Neural progenitor cell (in vitro differentiated cells): ENCODE results near the gene PEX26. TPM values are rescaled to one million over a fixed set of nuclear protein-coding genes. Genes with fewer than 3 reads are reported as not detected.

ENCODE experiments used
- DNase-seq: peaks from one replicate; pipeline ENCODE4 v3.0.0-alpha.2; 2016; ENCODE audit warnings: low spot score
- H2AFZ ChIP-seq: fragments of 200-600 bp; sonication (generic); replicated peaks from 2 replicates; pipeline ENCODE4 v1.6.1; 2016; ENCODE audit warnings: antibody characterized with exemption
- H3F3A ChIP-seq: fragments of 200-600 bp; sonication (generic); 2 replicates; pipeline ENCODE4 v1.6.1; 2016; ENCODE audit warnings: antibody characterized with exemption, low read depth
- H3K27ac ChIP-seq: fragments of 200-600 bp; sonication (generic); 2 replicates; pipeline ENCODE4 v1.5.1; 2016; ENCODE audit warnings: mild to moderate bottlenecking
- H3K27me3 ChIP-seq: fragments of 200-600 bp; sonication (generic); 2 replicates; pipeline ENCODE4 v1.6.1; 2016; ENCODE audit warnings: mild to moderate bottlenecking, moderate library complexity
- H3K36me3 ChIP-seq: fragments of 200-600 bp; sonication (generic); 2 replicates; pipeline ENCODE4 v1.5.1; 2016
- H3K4me1 ChIP-seq: fragments of 200-600 bp; sonication (generic); 2 replicates; pipeline ENCODE4 v1.6.1; 2016; ENCODE audit warnings: mixed run types
- H3K4me2 ChIP-seq: fragments of 200-600 bp; sonication (generic); 2 replicates; pipeline ENCODE4 v1.6.1; 2016
- H3K4me3 ChIP-seq: fragments of 200-600 bp; sonication (generic); 2 replicates; pipeline ENCODE4 v1.5.1; 2016
- H3K79me2 ChIP-seq: fragments of 200-600 bp; sonication (generic); 2 replicates; pipeline ENCODE4 v1.6.1; 2016; ENCODE audit warnings: low read depth
- H3K9ac ChIP-seq: fragments of 200-600 bp; sonication (generic); 2 replicates; pipeline ENCODE4 v1.6.1; 2016
- H3K9me3 ChIP-seq: fragments of 200-600 bp; sonication (generic); 2 replicates; pipeline ENCODE4 v1.5.1; 2016; ENCODE audit warnings: low read depth
- H4K20me1 ChIP-seq: fragments of 200-600 bp; sonication (generic); 2 replicates; pipeline ENCODE4 v1.6.1; 2016; ENCODE audit warnings: low read depth
- H3K27ac Mint-ChIP-seq: 3 replicates; pipeline ENCODE4 v1.8.0; 2021; ENCODE audit warnings: mixed read lengths
- H3K27me3 Mint-ChIP-seq: 2 replicates; pipeline ENCODE4 v1.8.0; 2022; ENCODE audit warnings: low read depth, mild to moderate bottlenecking, inconsistent platforms, moderate library complexity, mixed read lengths; ENCODE audit not compliant: insufficient read depth
- H3K36me3 Mint-ChIP-seq: 3 replicates; pipeline ENCODE4 v1.8.0; 2021; ENCODE audit warnings: mixed read lengths
- H3K4me1 Mint-ChIP-seq: 3 replicates; pipeline ENCODE4 v1.8.0; 2021; ENCODE audit warnings: mixed read lengths
- H3K4me3 Mint-ChIP-seq: 3 replicates; pipeline ENCODE4 v1.8.0; 2021; ENCODE audit warnings: mild to moderate bottlenecking, moderate library complexity, mixed read lengths
- H3K9me3 Mint-ChIP-seq: 3 replicates; pipeline ENCODE4 v1.8.0; 2020; ENCODE audit warnings: mixed read lengths
- CTCF ChIP-seq: fragments of 200-600 bp; sonication (generic); IDR thresholded peaks from 2 replicates; pipeline ENCODE4 v1.5.1; 2017; ENCODE audit warnings: antibody characterized with exemption, mild to moderate bottlenecking
- EZH2 ChIP-seq: fragments of 200-600 bp; sonication (generic); IDR thresholded peaks from 2 replicates; pipeline ENCODE4 v1.6.1; 2017; ENCODE audit warnings: antibody characterized with exemption, mild to moderate bottlenecking, moderate library complexity
- EZH2phosphoT487 ChIP-seq: fragments of 200-600 bp; sonication (generic); IDR thresholded peaks from 2 replicates; pipeline ENCODE4 v1.6.1; 2017; ENCODE audit warnings: antibody characterized with exemption
- total RNA-seq: library from RNA; depleted of rRNA; stranded (reverse); fragments of >200 nt; gene quantifications from 2 replicates; pipeline ENCODE4 v1.2.3, GENCODE V29; 2015; ENCODE audit warnings: low replicate concordance

The PEX26 gene
- total RNA-seq, 1 donor from 2014 or later: 22.9 TPM

GRCh38 chr22:18081416-18081815 lies 3.6 kb downstream of the PEX26 start:
- Histone ChIP-seq H2AFZ (no peak overlapping the region), H3K27ac (no peak overlapping the region), H3K79me2 (peaks cover 34% of the 10 kb centered on the region), H4K20me1 (peaks cover 3% of the 10 kb centered on the region), H3K9me3 (no peaks in the 10 kb centered on the region), H3K4me1 (peaks cover 5% of the 10 kb centered on the region), H3K4me3 (no peak overlapping the region), H3K9ac (no peak overlapping the region), H3K36me3 (no peaks in the 10 kb centered on the region), H3F3A (peaks cover 2% of the 10 kb centered on the region), H3K4me2 (no peak overlapping the region), H3K27me3 (no peaks in the 10 kb centered on the region)
- H3K36me3 Mint-ChIP-seq: peaks cover 23% of the 10 kb centered on the region
- H3K27ac Mint-ChIP-seq: no peak overlapping the region
- no peak for TF ChIP-seq EZH2
- no peak for TF ChIP-seq EZH2phosphoT487
- TF ChIP-seq CTCF: no peak
- H3K4me3 Mint-ChIP-seq: no peak overlapping the region
- peaks cover 19% of the 10 kb centered on the region for H3K4me1 Mint-ChIP-seq
- H3K27me3 Mint-ChIP-seq: no peaks in the 10 kb centered on the region
- DNase-seq: no peak
- H3K9me3 Mint-ChIP-seq: no peaks in the 10 kb centered on the region

GRCh38 chr22:18082467-18082866 lies 4.7 kb downstream of the PEX26 start:
- DNase-seq: no peak
- Histone ChIP-seq H2AFZ (no peak overlapping the region), H3K9ac (no peak overlapping the region), H4K20me1 (peaks cover 3% of the 10 kb centered on the region), H3K36me3 (no peaks in the 10 kb centered on the region), H3F3A (no peaks in the 10 kb centered on the region), H3K27me3 (no peaks in the 10 kb centered on the region), H3K4me1 (no peaks in the 10 kb centered on the region), H3K79me2 (peaks cover 34% of the 10 kb centered on the region), H3K4me2 (no peak overlapping the region), H3K9me3 (no peaks in the 10 kb centered on the region), H3K4me3 (no peak overlapping the region), H3K27ac (no peak overlapping the region)
- H3K4me1 Mint-ChIP-seq: peaks cover 11% of the 10 kb centered on the region
- H3K36me3 Mint-ChIP-seq: peaks cover 23% of the 10 kb centered on the region
- TF ChIP-seq EZH2 (no peak), EZH2phosphoT487 (no peak), CTCF (no peak)
- no peak overlapping the region for H3K27ac Mint-ChIP-seq
- H3K27me3 Mint-ChIP-seq: no peaks in the 10 kb centered on the region
- no peak overlapping the region for H3K4me3 Mint-ChIP-seq
- no peaks in the 10 kb centered on the region for H3K9me3 Mint-ChIP-seq

GRCh38 chr22:18083406-18083805 lies 5.6 kb downstream of the PEX26 start:
- no peaks in the 10 kb centered on the region for H3K27me3 ChIP-seq
- peaks cover 3% of the 10 kb centered on the region for H4K20me1 ChIP-seq
- H3K36me3 Mint-ChIP-seq: peaks cover 23% of the 10 kb centered on the region
- H3F3A ChIP-seq: no peaks in the 10 kb centered on the region
- H3K27me3 Mint-ChIP-seq: no peaks in the 10 kb centered on the region
- H3K9ac ChIP-seq: no peak overlapping the region
- peaks cover 29% of the 10 kb centered on the region for H3K79me2 ChIP-seq
- H3K27ac ChIP-seq: no peak overlapping the region
- H3K27ac Mint-ChIP-seq: no peak overlapping the region
- no peak for DNase-seq
- no peak overlapping the region for H3K4me3 ChIP-seq
- H3K4me1 ChIP-seq: no peaks in the 10 kb centered on the region
- TF ChIP-seq CTCF: no peak
- no peak for TF ChIP-seq EZH2
- no peak for TF ChIP-seq EZH2phosphoT487
- H3K4me2 ChIP-seq: no peak overlapping the region
- no peak overlapping the region for H2AFZ ChIP-seq
- no peaks in the 10 kb centered on the region for H3K9me3 Mint-ChIP-seq
- H3K36me3 ChIP-seq: no peaks in the 10 kb centered on the region
- no peaks in the 10 kb centered on the region for H3K9me3 ChIP-seq
- peaks cover 8% of the 10 kb centered on the region for H3K4me1 Mint-ChIP-seq
- no peak overlapping the region for H3K4me3 Mint-ChIP-seq
